Measurements from ENCODE around the gene NR2F1-AS1. TPM values are rescaled to one million over a fixed set of nuclear protein-coding genes. Genes with fewer than 3 reads are reported as not detected.
"Not testable (repeated sequence)": the region's sequence is repeated elsewhere in the genome, so short reads cannot be mapped to it uniquely, and the experiment has no call there.

Gene NR2F1-AS1
- total and polyA plus RNA-seq, 2 experiments from 2014 or later: 0.59 to 4.5 TPM

DNA sequence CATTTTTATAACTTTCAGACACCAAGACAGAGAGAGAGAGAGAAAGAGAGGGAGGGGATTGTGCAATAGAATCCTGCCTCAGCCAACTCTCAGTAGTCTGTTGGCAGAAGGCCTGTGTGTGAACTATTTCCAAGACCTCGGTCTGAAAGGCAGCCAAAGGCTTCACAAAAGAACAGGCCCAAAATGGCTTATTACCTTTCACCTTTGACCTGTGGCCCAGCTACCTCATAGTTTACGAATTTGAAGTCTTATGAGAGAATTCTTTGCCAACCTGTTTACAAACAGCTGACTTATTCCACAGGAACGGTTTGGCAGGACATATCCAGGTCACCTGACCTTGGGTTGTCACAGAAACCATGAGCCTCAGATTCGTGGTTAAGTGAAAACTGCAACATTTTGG lies 48.6 kb downstream of the NR2F1-AS1 start (continued):
- no peak for TF ChIP-seq ZNF114 (CRISPR knock-in tag; IDR thresholded peaks at IDR 0.05)
- no peak for TF ChIP-seq NANOG (IDR thresholded peaks at IDR 0.05; ENCODE audit: borderline replicate concordance)
- no peak for TF ChIP-seq STAT1 (IDR thresholded peaks at IDR 0.05; ENCODE audit: unreplicated experiment)
- TF ChIP-seq, protein P1, sequence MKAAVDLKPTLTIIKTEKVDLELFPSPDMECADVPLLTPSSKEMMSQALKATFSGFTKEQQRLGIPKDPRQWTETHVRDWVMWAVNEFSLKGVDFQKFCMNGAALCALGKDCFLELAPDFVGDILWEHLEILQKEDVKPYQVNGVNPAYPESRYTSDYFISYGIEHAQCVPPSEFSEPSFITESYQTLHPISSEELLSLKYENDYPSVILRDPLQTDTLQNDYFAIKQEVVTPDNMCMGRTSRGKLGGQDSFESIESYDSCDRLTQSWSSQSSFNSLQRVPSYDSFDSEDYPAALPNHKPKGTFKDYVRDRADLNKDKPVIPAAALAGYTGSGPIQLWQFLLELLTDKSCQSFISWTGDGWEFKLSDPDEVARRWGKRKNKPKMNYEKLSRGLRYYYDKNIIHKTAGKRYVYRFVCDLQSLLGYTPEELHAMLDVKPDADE (IDR thresholded peaks at IDR 0.05): no peak

DNA sequence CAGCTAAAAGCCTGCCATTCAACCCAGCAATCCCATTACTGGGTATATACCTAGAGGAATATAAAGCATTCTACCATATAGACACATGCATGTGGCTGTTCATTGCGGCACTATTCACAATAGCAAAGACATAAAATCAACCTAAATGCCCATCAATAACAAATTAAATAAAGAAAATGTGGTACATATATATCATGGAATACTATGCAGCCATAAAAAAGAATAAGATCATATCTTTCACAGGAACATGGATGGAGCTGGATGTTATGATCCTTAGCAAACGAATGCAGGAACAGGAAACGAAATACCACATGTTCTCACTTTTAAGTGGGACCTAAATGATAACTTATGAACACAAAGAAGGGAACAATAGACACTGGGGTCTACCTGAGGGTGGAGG lies 59.2 kb downstream of the NR2F1-AS1 start:
- not testable (repeated sequence) for H3K27me3 Mint-ChIP-seq (ENCODE audit: insufficient read depth, low read depth, poor library complexity); H3K4me1 ChIP-seq (ENCODE audit: insufficient read depth)

DNA sequence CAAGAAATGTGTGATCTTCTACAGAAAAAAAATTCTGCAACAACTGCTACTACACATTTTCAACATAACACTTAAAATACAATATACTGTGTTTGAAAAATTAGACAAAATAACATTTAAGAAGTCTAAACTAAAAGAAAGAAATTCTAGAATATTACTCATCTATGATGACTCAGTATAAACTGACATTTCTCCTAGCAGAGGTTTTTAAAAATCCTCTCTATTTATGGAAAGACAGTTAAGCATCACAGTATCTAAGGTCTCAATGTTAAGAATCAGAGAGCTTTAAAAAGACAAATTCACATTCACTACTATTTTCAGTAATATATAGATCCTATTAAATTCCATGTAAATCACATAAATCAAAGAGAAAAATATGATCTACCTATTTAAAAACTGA lies 61.3 kb downstream of the NR2F1-AS1 start:
- no peak overlapping the region for H3K27ac ChIP-seq (ENCODE audit: low read depth)
- Mint-ChIP-seq H3K36me3 (ENCODE audit: low read depth) (peaks cover 31% of the 10 kb centered on the region), H3K27ac (no peak overlapping the region), H3K4me3 (no peak overlapping the region), H3K27me3 (ENCODE audit: insufficient read depth, low read depth, poor library complexity) (no peaks in the 10 kb centered on the region), H3K4me1 (no peaks in the 10 kb centered on the region), H3K9me3 (peaks cover 31% of the 10 kb centered on the region)
- no peaks in the 10 kb centered on the region for H3F3A ChIP-seq (replicated peaks; ENCODE audit: low read depth)
- no peak overlapping the region for H2AFZ ChIP-seq
- no peak overlapping the region for H3K4me2 ChIP-seq
- ATAC-seq: no peak
- no peaks in the 10 kb centered on the region for H4K20me1 ChIP-seq (replicated peaks; ENCODE audit: insufficient read depth)
- no peak overlapping the region for H3K4me3 ChIP-seq
- DNase-seq (ENCODE audit: low spot score): no peak
- no peaks in the 10 kb centered on the region for H3K79me2 ChIP-seq (replicated peaks; ENCODE audit: insufficient read depth)
- no peaks in the 10 kb centered on the region for H3K4me1 ChIP-seq (ENCODE audit: insufficient read depth)
- no peaks in the 10 kb centered on the region for H3K9me2 ChIP-seq (ENCODE audit: insufficient read depth)
- no peaks in the 10 kb centered on the region for H3K36me3 ChIP-seq (ENCODE audit: insufficient read depth)
- H3K27me3 ChIP-seq (ENCODE audit: insufficient read depth): no peaks in the 10 kb centered on the region
- TF ChIP-seq JUNB (IDR thresholded peaks at IDR 0.05; ENCODE audit: unreplicated experiment) (no peak), POLR2AphosphoS5 (IDR thresholded peaks at IDR 0.05; ENCODE audit: low read depth) (no peak), ZNF114 (CRISPR knock-in tag; IDR thresholded peaks at IDR 0.05) (no peak)
- TF ChIP-seq, protein P2, sequence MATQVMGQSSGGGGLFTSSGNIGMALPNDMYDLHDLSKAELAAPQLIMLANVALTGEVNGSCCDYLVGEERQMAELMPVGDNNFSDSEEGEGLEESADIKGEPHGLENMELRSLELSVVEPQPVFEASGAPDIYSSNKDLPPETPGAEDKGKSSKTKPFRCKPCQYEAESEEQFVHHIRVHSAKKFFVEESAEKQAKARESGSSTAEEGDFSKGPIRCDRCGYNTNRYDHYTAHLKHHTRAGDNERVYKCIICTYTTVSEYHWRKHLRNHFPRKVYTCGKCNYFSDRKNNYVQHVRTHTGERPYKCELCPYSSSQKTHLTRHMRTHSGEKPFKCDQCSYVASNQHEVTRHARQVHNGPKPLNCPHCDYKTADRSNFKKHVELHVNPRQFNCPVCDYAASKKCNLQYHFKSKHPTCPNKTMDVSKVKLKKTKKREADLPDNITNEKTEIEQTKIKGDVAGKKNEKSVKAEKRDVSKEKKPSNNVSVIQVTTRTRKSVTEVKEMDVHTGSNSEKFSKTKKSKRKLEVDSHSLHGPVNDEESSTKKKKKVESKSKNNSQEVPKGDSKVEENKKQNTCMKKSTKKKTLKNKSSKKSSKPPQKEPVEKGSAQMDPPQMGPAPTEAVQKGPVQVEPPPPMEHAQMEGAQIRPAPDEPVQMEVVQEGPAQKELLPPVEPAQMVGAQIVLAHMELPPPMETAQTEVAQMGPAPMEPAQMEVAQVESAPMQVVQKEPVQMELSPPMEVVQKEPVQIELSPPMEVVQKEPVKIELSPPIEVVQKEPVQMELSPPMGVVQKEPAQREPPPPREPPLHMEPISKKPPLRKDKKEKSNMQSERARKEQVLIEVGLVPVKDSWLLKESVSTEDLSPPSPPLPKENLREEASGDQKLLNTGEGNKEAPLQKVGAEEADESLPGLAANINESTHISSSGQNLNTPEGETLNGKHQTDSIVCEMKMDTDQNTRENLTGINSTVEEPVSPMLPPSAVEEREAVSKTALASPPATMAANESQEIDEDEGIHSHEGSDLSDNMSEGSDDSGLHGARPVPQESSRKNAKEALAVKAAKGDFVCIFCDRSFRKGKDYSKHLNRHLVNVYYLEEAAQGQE (IDR thresholded peaks at IDR 0.05; ENCODE audit: unreplicated experiment): no peak
- TF ChIP-seq, protein P1 (IDR thresholded peaks at IDR 0.05): no peak
- TF ChIP-seq, protein P3, sequence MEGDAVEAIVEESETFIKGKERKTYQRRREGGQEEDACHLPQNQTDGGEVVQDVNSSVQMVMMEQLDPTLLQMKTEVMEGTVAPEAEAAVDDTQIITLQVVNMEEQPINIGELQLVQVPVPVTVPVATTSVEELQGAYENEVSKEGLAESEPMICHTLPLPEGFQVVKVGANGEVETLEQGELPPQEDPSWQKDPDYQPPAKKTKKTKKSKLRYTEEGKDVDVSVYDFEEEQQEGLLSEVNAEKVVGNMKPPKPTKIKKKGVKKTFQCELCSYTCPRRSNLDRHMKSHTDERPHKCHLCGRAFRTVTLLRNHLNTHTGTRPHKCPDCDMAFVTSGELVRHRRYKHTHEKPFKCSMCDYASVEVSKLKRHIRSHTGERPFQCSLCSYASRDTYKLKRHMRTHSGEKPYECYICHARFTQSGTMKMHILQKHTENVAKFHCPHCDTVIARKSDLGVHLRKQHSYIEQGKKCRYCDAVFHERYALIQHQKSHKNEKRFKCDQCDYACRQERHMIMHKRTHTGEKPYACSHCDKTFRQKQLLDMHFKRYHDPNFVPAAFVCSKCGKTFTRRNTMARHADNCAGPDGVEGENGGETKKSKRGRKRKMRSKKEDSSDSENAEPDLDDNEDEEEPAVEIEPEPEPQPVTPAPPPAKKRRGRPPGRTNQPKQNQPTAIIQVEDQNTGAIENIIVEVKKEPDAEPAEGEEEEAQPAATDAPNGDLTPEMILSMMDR (conservative IDR thresholded peaks at IDR 0.05; ENCODE audit: low read depth in 2 of 2): no peak

More for the DNA sequence above, 59.2 kb downstream of the NR2F1-AS1 start:
- H3K79me2 ChIP-seq (replicated peaks; ENCODE audit: insufficient read depth); H3K27ac ChIP-seq (ENCODE audit: low read depth); H2AFZ ChIP-seq; H3K4me1 Mint-ChIP-seq; H3K4me3 ChIP-seq; H3K4me3 Mint-ChIP-seq; H3K36me3 ChIP-seq (ENCODE audit: insufficient read depth); H3K27ac Mint-ChIP-seq; H3K27me3 ChIP-seq (ENCODE audit: insufficient read depth); H3F3A ChIP-seq (replicated peaks; ENCODE audit: low read depth); ATAC-seq; H3K4me2 ChIP-seq; H4K20me1 ChIP-seq (replicated peaks; ENCODE audit: insufficient read depth); H3K9me2 ChIP-seq (ENCODE audit: insufficient read depth); DNase-seq (ENCODE audit: low spot score): not testable (repeated sequence)
- Mint-ChIP-seq H3K9me3 (peaks cover 50% of the 10 kb centered on the region), H3K36me3 (ENCODE audit: low read depth) (peaks cover 39% of the 10 kb centered on the region)
